GM18951 (cell line): Measurements from ENCODE around the gene TAC4.

ENCODE experiments used
- POLR2A ChIP-seq: IDR thresholded peaks from 4 replicates; pipeline ENCODE4 v1.6.1; 2011; ENCODE audit warnings: mild to moderate bottlenecking; ENCODE audit not compliant: insufficient read length, insufficient read depth; ENCODE audit errors: extremely low read depth
- in situ Hi-C: fragments of 300-500 bp; cut with MboI; formaldehyde crosslinking; loops from one replicate; pipeline ENCODE4 v1.12.0; 2022; ENCODE audit warnings: low sequenced_read_pairs, mixed read lengths, inconsistent platforms; ENCODE audit not compliant: unreplicated experiment

Gene TAC4

GRCh38 chr17:49830605-49831004 lies 17.3 kb downstream of the TAC4 start:
- in situ Hi-C loops, result loop anchor here (25.0 kb wide), 1 partner anchor 268 kb away; no protein-coding TSS in a partner anchor
- TF ChIP-seq POLR2A, result no peak

DNA sequence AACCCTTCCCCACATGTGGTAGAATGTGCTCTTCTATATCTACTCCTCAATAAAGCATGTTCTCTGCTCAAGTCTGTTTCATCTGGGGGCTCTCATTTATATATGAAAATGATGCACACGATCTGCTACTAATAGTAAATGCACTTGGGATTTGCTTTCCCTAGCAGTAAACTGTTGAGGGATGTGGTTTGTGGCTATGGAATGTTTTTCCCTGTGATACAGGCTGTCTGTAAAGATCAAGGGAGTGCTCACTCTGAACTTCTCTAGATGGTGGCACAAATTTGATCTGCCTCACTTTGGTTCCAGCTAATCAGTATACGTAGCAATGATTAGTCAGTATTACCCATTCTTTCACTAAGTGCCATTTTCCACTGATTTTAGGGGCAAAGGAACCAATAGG lies 18.8 kb downstream of the TAC4 start:
- no peak for TF ChIP-seq POLR2A
- in situ Hi-C loops, result loop anchor here (25.0 kb wide), 1 partner anchor 267 kb away; no protein-coding TSS in a partner anchor

DNA sequence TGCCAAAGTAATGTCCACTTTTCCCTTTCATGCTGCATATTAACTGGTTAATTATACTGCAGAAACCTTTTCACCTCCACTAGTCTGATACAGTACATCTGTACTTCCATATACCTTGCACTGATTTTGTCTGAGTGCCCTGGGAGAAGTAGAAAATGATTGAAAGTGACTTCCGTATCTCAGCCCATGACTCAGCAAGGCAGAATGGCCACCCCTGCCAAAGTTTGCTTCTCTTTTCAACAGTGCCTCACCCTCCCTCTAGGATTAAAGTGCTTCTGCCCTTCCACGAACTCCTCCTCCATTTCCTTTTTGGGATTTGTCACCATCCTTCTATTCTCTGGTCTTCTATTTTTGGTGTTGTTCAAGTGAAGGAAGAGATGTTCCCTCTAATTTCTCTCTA lies 19.5 kb downstream of the TAC4 start:
- in situ Hi-C loops, result loop anchor here (25.0 kb wide), 1 partner anchor 266 kb away; no protein-coding TSS in a partner anchor

DNA sequence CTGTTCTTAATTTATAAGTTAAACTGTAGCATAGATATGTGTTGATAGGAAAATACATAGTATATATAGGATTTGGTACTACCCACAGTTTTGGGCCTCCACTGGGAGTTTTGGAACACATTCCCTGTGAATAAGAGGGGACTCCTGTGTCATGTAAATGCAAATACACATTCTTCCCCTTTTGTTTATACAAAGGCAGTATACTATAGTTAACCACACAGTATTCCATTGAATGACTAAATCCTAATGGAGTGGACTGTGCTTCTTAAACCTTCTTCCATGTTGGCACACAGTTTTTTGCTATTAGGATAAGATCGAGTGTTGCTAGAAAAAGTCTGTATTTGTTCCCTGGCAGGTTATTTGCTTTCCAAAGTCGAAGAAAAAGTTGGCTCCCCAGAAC lies 22.2 kb downstream of the TAC4 start:
- no peak for TF ChIP-seq POLR2A
- in situ Hi-C loops, result loop anchor here (25.0 kb wide), 1 partner anchor 263 kb away; no protein-coding TSS in a partner anchor

- no peak for TF ChIP-seq POLR2A
- in situ Hi-C loops, result no loop called here
Observed at GRCh38 chr17:49823614-49824013, 24.3 kb downstream of the TAC4 start.

DNA sequence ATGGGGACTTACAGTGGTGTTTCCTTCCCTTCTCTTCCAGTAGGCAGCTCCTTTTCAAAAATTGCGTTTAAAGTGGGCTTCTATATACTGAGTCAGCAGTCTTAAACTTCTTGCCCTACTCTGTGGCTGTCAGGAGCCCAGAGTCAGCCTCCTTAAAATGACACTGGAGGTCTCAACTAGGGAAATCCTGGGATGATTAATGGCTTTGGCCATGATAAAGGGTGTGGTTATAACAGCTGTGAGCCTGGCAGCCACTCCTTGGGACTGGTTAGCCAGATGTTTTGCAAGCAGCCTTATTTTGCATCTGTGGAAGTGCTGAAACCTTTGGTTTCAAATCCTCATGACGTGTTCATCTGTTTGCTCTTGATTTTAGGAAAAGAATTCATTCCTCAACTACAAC lies 25.0 kb downstream of the TAC4 start:
- no peak for TF ChIP-seq POLR2A
- in situ Hi-C loops, result no loop called here

DNA sequence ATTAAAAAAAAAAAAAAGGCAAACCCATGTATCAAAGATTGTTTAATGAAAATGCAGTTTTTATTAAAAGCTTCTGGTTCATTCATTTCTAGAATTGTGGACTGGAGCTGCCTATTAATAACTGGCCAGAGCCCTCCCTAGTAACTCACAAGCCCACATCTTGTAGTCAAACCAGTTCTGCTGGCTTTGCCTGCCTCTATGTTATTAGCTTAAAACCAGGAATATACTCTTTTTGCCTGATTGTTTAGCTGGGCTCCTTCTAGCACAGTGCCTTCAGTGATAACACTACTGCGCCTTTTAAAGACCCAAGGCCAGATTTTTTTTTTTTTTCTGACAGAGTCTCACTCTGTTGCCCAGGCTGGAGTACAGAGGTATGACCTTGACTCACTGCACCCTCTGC lies 26.0 kb downstream of the TAC4 start:
- TF ChIP-seq POLR2A, result no peak
- in situ Hi-C loops, result no loop called here

GRCh38 chr17:49821466-49821865 lies 26.4 kb downstream of the TAC4 start:
- in situ Hi-C loops, result no loop called here
- TF ChIP-seq POLR2A, result no peak

GRCh38 chr17:49820773-49821172 lies 27.1 kb downstream of the TAC4 start:
- in situ Hi-C loops, result no loop called here

GRCh38 chr17:49819651-49820050 lies 28.2 kb downstream of the TAC4 start:
- in situ Hi-C loops, result no loop called here
- TF ChIP-seq POLR2A, result no peak

More at GRCh38 chr17:49820773-49821172, 27.1 kb downstream of the TAC4 start:
- no peak for TF ChIP-seq POLR2A

DNA sequence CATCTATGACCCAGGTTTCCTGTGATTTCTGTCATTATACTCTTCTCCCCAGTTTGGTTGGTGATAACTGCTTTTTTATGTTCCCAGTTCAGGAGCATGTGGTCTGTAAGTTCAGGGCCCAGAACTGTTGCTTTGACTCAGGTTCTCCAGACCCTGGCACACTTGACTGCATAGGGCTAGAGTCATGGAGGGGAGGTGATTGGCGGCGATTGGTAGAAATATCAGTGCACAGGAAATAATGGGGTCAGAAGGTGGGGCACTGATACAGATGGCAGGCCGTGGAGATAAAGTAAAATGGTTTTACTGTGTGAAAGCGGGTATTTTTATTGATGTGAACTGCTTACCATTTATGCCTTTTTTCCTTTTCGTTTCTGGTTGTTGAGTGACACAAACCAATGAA lies 28.7 kb downstream of the TAC4 start:
- TF ChIP-seq POLR2A, result no peak
- in situ Hi-C loops, result no loop called here

GRCh38 chr17:49817993-49818392 lies 29.9 kb downstream of the TAC4 start:
- TF ChIP-seq POLR2A, result no peak
- in situ Hi-C loops, result no loop called here

GRCh38 chr17:49815761-49816281 lies 32.0 kb downstream of the TAC4 start:
- in situ Hi-C loops, result no loop called here
- no peak for TF ChIP-seq POLR2A

DNA sequence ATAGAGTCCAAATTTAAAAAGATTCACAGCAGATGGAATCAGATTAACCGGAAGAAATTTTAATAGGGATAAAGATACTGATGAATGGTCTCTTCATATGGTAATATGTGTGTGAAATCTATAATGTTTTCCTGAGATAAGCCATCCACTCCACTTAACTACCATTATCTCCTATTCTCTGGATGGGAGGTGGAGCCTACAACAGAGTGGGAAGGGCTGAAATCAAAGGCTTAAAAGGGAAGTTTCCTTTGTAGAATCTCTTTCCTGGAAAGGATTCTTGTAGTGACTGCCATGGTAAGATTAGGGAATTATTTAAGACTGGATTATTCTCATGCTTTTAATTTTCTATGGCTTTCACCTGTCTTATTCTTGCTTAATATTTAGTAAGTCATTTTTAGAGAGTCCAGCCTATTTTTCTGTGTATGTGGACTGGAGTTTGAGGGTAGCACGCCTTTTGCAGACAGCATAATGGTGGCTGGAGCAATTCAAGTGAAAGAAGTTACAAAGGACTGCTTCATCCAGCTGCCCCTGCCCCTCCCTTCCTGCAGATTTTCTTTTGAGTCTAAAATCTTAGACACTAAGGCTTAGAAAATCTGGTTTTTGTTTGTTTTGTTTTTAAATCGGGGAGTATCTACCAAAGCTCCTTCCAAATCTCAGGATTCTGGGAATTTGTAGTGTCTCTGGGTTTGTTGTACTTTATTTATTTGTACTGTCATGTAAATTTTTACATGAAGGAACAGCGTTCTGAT lies 32.9 kb downstream of the TAC4 start:
- in situ Hi-C loops, result no loop called here
- no peak for TF ChIP-seq POLR2A
